HepG2 (cell line): ENCODE results near the gene DNM3. TPM values are rescaled to one million over a fixed set of nuclear protein-coding genes. Genes with fewer than 3 reads are reported as not detected.

ENCODE experiments used
- ATAC-seq: fragments of 200-7000 bp; cut with Tn5 transposase; 3 replicates; pipeline ENCODE4 v1.9.1; 2020; ENCODE audit warnings: mild to moderate bottlenecking, moderate library complexity
- BruUV-seq: library from RNA; stranded (reverse); fragments of 400-500 nt; replicated peaks from 2 replicates; lab custom pipeline; 2021; lab: Mats Ljungman, UMichigan
- CTCF ChIA-PET: fragments of 300-600 bp; formaldehyde crosslinking; extraction: SDS; loops from one replicate; lab custom pipeline; 2021; ENCODE audit warnings: low total read pairs, inconsistent platforms, low intra/inter-chr PET ratio; lab: Yijun Ruan, JAX
- POLR2A ChIA-PET: fragments of 350-600 bp; sonication (Branson Sonifier 250); formaldehyde crosslinking; loops from one replicate; lab custom pipeline; 2020; ENCODE audit warnings: antibody characterized with exemption, inconsistent platforms; lab: Yijun Ruan, JAX
- DNase-seq: peaks from one replicate; pipeline ENCODE4 v3.0.0-alpha.2; 2015; ENCODE audit warnings: low spot score
- FAIRE-seq: peaks from 3 replicates; lab custom pipeline; 2011; peaks lifted over from hg19 to GRCh38; lab: Jason Lieb, UNC
- H2AFZ ChIP-seq: one replicate; pipeline ENCODE4 v1.6.1; 2011; ENCODE audit warnings: low read length, inconsistent platforms
- H3K27ac ChIP-seq: fragments of 300-600 bp; 3 replicates; pipeline ENCODE4 v1.8.0; 2011; ENCODE audit warnings: mixed run types, mild to moderate bottlenecking, mixed read lengths, low read length, inconsistent platforms; ENCODE audit not compliant: insufficient read depth; ENCODE audit errors: extremely low read length
- H3K27me3 ChIP-seq, 2 experiments: fragments of 200-600 bp in 1 of 2; 2 replicates in 1 of 2; 3 replicates in 1 of 2; pipeline versions ENCODE4 v1.6.0 to v1.8.0; 2011; ENCODE audit warnings: low read length in 2 of 2, mild to moderate bottlenecking in 2 of 2, moderate library complexity in 2 of 2, inconsistent platforms in 1 of 2; ENCODE audit not compliant: insufficient read depth in 2 of 2, control insufficient read depth in 1 of 2
- H3K36me3 ChIP-seq, 2 experiments: fragments of 200-600 bp in 1 of 2; replicated peaks in 1 of 2; 2 replicates in 1 of 2; 3 replicates in 1 of 2; pipeline versions ENCODE4 v1.5.1 to v1.8.0; 2011; ENCODE audit warnings: low read length in 2 of 2, inconsistent platforms in 1 of 2; ENCODE audit not compliant: insufficient read depth in 2 of 2, control insufficient read depth in 1 of 2
- H3K4me1 ChIP-seq: 2 replicates; pipeline ENCODE4 v1.5.1; 2012; ENCODE audit warnings: low read length, inconsistent platforms; ENCODE audit not compliant: insufficient read depth
- H3K4me2 ChIP-seq: 2 replicates; pipeline ENCODE4 v1.6.0; 2011; ENCODE audit warnings: low read depth, low read length, inconsistent platforms
- H3K4me3 ChIP-seq, 3 experiments: fragments of 200-600 bp in 1 of 3; sonication (generic), shearing (Covaris generic) in 1 of 3; replicated peaks in 1 of 3; 2 replicates each; pipeline ENCODE4 v1.5.1; 2011 to 2016; ENCODE audit warnings: low read length in 3 of 3, inconsistent platforms in 2 of 3, low read depth in 2 of 3, mild to moderate bottlenecking in 2 of 3, control low read depth in 1 of 3, mixed read lengths in 1 of 3; ENCODE audit not compliant: insufficient read depth in 1 of 3
- H3K79me2 ChIP-seq: one replicate; pipeline ENCODE4 v1.6.1; 2011; ENCODE audit warnings: low read length, inconsistent platforms; ENCODE audit not compliant: insufficient read depth
- H3K9ac ChIP-seq: 2 replicates; pipeline ENCODE4 v1.6.0; 2011; ENCODE audit warnings: mild to moderate bottlenecking, low read depth, low read length, inconsistent platforms; ENCODE audit not compliant: insufficient read depth
- H3K9me3 ChIP-seq: 2 replicates; pipeline ENCODE4 v1.5.1; 2012; ENCODE audit warnings: mild to moderate bottlenecking, low read length
- H4K20me1 ChIP-seq: 2 replicates; pipeline ENCODE4 v1.6.0; 2011; ENCODE audit warnings: inconsistent platforms, mild to moderate bottlenecking, low read length, moderate library complexity; ENCODE audit not compliant: insufficient read depth
- CBX1 ChIP-seq: IDR thresholded peaks from one replicate; pipeline ENCODE4 v1.6.1; 2016; ENCODE audit warnings: antibody characterized with exemption, low read depth
- HNRNPLL ChIP-seq: fragments of 200-400 bp; formaldehyde crosslinking; IDR thresholded peaks from 2 replicates; pipeline ENCODE4 v1.6.1; 2017; ENCODE audit warnings: mild to moderate bottlenecking, low read depth, low read length; ENCODE audit not compliant: poor library complexity, severe bottlenecking
- SMC3 ChIP-seq: IDR thresholded peaks from 2 replicates; pipeline ENCODE4 v1.6.1; 2011; ENCODE audit warnings: low read length, improper control_type of control experiment
- SRSF9 ChIP-seq: fragments of 200-400 bp; formaldehyde crosslinking; IDR thresholded peaks from 2 replicates; pipeline ENCODE4 v1.6.1; 2018; ENCODE audit warnings: borderline replicate concordance, mild to moderate bottlenecking, low read depth, low read length; ENCODE audit not compliant: insufficient read depth, poor library complexity, severe bottlenecking
- TBL1XR1 ChIP-seq: fragments of 150-350 bp; IDR thresholded peaks from 2 replicates; pipeline ENCODE4 v1.6.1; 2014; ENCODE audit warnings: borderline replicate concordance, low read length; ENCODE audit not compliant: partially characterized antibody
- ZBTB37 ChIP-seq: sonication (generic); formaldehyde crosslinking; IDR thresholded peaks from 2 replicates; pipeline ENCODE4 v1.4.0; 2020; ENCODE audit warnings: mild to moderate bottlenecking, missing genetic modification reagents
- ZKSCAN5 ChIP-seq: sonication (generic); formaldehyde crosslinking; IDR thresholded peaks from 2 replicates; pipeline ENCODE4 v1.5.1; 2020; ENCODE audit warnings: mild to moderate bottlenecking, missing genetic modification reagents
- ZMYM3 ChIP-seq: sonication (generic); formaldehyde crosslinking; IDR thresholded peaks from 2 replicates; pipeline ENCODE4 v1.5.1; 2020; ENCODE audit warnings: mild to moderate bottlenecking, missing genetic modification reagents
- ZNF703 ChIP-seq: sonication (generic); formaldehyde crosslinking; IDR thresholded peaks from 2 replicates; pipeline ENCODE4 v1.5.1; 2020; ENCODE audit warnings: missing genetic modification reagents, mild to moderate bottlenecking, moderate library complexity, borderline replicate concordance
- WGBS: methylation state at CpG from one replicate; pipeline ENCODE4 v1.1.6; 2017; ENCODE audit warnings: low lambda C conversion rate; 5-methylcytosine and 5-hydroxymethylcytosine counted together
- in situ Hi-C: cut with HindIII; loops from 2 replicates; pipeline ENCODE4 v1.10.0; 2017; ENCODE audit warnings: low pct_unique_long_range_greater_than_20kb; ENCODE audit not compliant: extremely low pct_ligation_motif_present
- intact Hi-C: fragments of 100-400 bp; cut with micrococcal nuclease; formaldehyde crosslinking; loops from one replicate; pipeline ENCODE4 v1.10.0; 2022; ENCODE audit not compliant: unreplicated experiment
- polyA plus RNA-seq, 8 experiments: library from polyadenylated mRNA; depleted of rRNA in 3 of 8; stranded (reverse) in 7 of 8; unstranded in 1 of 8; fragments of >200 nt; fragmentation: Illumina TruSeq in 4 of 8; extraction: Trizol in 4 of 8; gene quantifications; 2 replicates each; pipeline versions ENCODE4 v1.2.1 to v1.2.3, GENCODE V29; 2011 to 2016; ENCODE audit warnings: low read depth in 4 of 8, missing spikeins in 1 of 8, mixed read lengths in 1 of 8; ENCODE audit not compliant: insufficient read depth in 1 of 8
- total RNA-seq, 5 experiments: library from RNA; depleted of rRNA; stranded (reverse); fragments of >200 nt; fragmentation: Illumina TruSeq; extraction: Trizol; gene quantifications; 2 replicates each; pipeline ENCODE4 v1.2.3, GENCODE V29; 2016; ENCODE audit warnings: low read depth in 1 of 5
- TF ChIP-seq, protein P1 (sequence below): sonication (generic); formaldehyde crosslinking; IDR thresholded peaks from 2 replicates; pipeline ENCODE4 v1.5.0; 2020; ENCODE audit warnings: missing genetic modification reagents

The DNM3 gene
- total and polyA plus RNA-seq, 2 of the 13 experiments (the other 11 are each of a cell fraction or from before 2014, with no cell fraction given), result 0.05 TPM; not detected in 1

GRCh38 chr1:172003766-172004530, 162.7 kb downstream of the DNM3 start:
- no peak for ATAC-seq
- no peak for TF ChIP-seq CBX1
- Histone ChIP-seq H3K4me2 (no peak overlapping the region), H4K20me1 (no peaks in the 10 kb centered on the region), H3K27me3 (no peaks in the 10 kb centered on the region), H3K4me3 (no peak overlapping the region), H3K36me3 (no peaks in the 10 kb centered on the region), H3K4me1 (peaks cover 12% of the 10 kb centered on the region), H2AFZ (no peak overlapping the region), H3K9me3 (no peaks in the 10 kb centered on the region), H3K9ac (no peak overlapping the region), H3K79me2 (no peaks in the 10 kb centered on the region), H3K27ac (no peak overlapping the region)
- no peak for FAIRE-seq
- no peak for DNase-seq
- in situ Hi-C loops, result loop anchor here (10.0 kb wide), 1 partner anchor 391 kb away; no protein-coding TSS in a partner anchor
- 89% methylated on average over 3 of the region's 3 CpGs for WGBS
- POLR2A ChIA-PET, result no interaction called here
- intact Hi-C loops, result loop anchor here (2.0 kb wide), 1 partner anchor 441 kb away; the partner anchor contains the start of gene PIGC
- BruUV-seq, result no TSS peak
- CTCF ChIA-PET, result interaction anchor here (1.3 to 2.3 kb wide), 3 partner anchors 396 to 440 kb away, joined by 4 to 14 read pairs (median 6); partner anchors contain the start of gene PIGC

DNA sequence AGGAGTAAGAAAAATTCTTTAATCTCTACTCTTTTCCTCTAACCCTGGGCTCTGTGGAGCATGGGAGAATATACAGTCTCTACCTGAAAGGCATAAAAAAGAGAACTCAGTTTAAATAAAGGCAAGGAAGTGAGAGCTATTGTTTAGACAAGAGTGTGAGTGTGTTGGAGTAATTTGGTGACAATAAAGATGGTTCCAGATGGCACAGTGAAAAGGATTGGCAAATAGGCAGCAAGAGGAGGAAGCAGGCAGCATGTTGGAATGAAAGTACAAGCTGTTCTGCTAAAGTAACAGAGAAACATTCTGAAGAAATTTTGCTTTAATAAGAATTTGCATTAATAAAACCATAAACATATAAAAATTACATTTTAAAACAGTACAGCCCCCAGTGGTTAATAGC, 163.4 kb downstream of the DNM3 start:
- ATAC-seq, result no peak
- H3K36me3 ChIP-seq, result no peaks in the 10 kb centered on the region
- H3K27ac ChIP-seq, result no peak overlapping the region
- in situ Hi-C loops (loop anchor here (10.0 kb wide), 1 partner anchor 390 kb away; no protein-coding TSS in a partner anchor), intact Hi-C loops (no loop called here)
- H2AFZ ChIP-seq, result no peak overlapping the region
- peaks cover 1% of the 10 kb centered on the region; the same call in 1 of the 2 replicates for H3K9me3 ChIP-seq
- H3K4me3 ChIP-seq, result no peak overlapping the region
- H4K20me1 ChIP-seq, result no peaks in the 10 kb centered on the region
- no peak overlapping the region for H3K9ac ChIP-seq
- POLR2A ChIA-PET, result no interaction called here
- FAIRE-seq, result no peak
- no peak for DNase-seq
- peaks cover 12% of the 10 kb centered on the region for H3K4me1 ChIP-seq
- H3K27me3 ChIP-seq, result no peaks in the 10 kb centered on the region
- TF ChIP-seq ZNF703 (CRISPR knock-in tag) (no peak), ZKSCAN5 (CRISPR knock-in tag) (no peak), HNRNPLL (no peak), SMC3 (no peak), ZBTB37 (CRISPR knock-in tag) (no peak), TBL1XR1 (no peak), ZMYM3 (CRISPR knock-in tag) (no peak), SRSF9 (no peak)
- TF ChIP-seq, protein P1, sequence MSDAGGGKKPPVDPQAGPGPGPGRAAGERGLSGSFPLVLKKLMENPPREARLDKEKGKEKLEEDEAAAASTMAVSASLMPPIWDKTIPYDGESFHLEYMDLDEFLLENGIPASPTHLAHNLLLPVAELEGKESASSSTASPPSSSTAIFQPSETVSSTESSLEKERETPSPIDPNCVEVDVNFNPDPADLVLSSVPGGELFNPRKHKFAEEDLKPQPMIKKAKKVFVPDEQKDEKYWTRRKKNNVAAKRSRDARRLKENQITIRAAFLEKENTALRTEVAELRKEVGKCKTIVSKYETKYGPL (CRISPR knock-in tag), result no peak
- no TSS peak for BruUV-seq
- no peak overlapping the region for H3K4me2 ChIP-seq
- no peaks in the 10 kb centered on the region for H3K79me2 ChIP-seq
- CTCF ChIA-PET, result no interaction called here
